ENCODE data around the gene DHRS7B. TPM values are rescaled to one million over a fixed set of nuclear protein-coding genes. Genes with fewer than 3 reads are reported as not detected.

Gene DHRS7B
- total and polyA plus RNA-seq, 12 donors: 17.1 to 48.6 (median 27.3) TPM

GRCh38 chr17:21160401-21160800 lies 33.6 kb downstream of the DHRS7B start:
- Histone ChIP-seq H3K4me1 (peaks cover 5 to 38% (median 21%) of the 10 kb centered on the region in 9 donors), H3K9me3 (peaks cover 0 to 10% (median 0%) of the 10 kb centered on the region in 11 donors), H3K4me3 (no peak overlapping the region), H3K27ac (peak overlapping the region in 1 of 10 donors; percentile 60), H3K27me3 (no peaks in the 10 kb centered on the region), H3K36me3 (no peaks in the 10 kb centered on the region)
- DNase-seq (no peak), ATAC-seq (no peak)
- TF ChIP-seq, protein P1, sequence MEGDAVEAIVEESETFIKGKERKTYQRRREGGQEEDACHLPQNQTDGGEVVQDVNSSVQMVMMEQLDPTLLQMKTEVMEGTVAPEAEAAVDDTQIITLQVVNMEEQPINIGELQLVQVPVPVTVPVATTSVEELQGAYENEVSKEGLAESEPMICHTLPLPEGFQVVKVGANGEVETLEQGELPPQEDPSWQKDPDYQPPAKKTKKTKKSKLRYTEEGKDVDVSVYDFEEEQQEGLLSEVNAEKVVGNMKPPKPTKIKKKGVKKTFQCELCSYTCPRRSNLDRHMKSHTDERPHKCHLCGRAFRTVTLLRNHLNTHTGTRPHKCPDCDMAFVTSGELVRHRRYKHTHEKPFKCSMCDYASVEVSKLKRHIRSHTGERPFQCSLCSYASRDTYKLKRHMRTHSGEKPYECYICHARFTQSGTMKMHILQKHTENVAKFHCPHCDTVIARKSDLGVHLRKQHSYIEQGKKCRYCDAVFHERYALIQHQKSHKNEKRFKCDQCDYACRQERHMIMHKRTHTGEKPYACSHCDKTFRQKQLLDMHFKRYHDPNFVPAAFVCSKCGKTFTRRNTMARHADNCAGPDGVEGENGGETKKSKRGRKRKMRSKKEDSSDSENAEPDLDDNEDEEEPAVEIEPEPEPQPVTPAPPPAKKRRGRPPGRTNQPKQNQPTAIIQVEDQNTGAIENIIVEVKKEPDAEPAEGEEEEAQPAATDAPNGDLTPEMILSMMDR (IDR thresholded peaks at IDR 0.05): no peak
- intact Hi-C loops (cut with DNase I): loop anchor here in 2 of 10 donors (2.0 to 10.0 kb wide), 2 partner anchors 32 to 54 kb away; partner anchors contain the start of gene TMEM11 (in 1 of the 2)

GRCh38 chr17:21161498-21162393 lies 35.0 kb downstream of the DHRS7B start:
- peak in 5 of 8 donors; percentile 25 to 63 (median 55) for ATAC-seq
- H3K4me3 ChIP-seq: no peak overlapping the region
- no peaks in the 10 kb centered on the region for H3K27me3 ChIP-seq
- H3K9me3 ChIP-seq: no peaks in the 10 kb centered on the region
- peak overlapping the region in 9 of 10 donors; percentile 31 to 74 (median 64) for H3K27ac ChIP-seq
- WGBS, 2 donors: 32 to 36% methylated on average over 7 of the region's 7 CpGs
- TF ChIP-seq, protein P1 (IDR thresholded peaks at IDR 0.05): no peak
- peaks cover 5 to 48% (median 30%) of the 10 kb centered on the region in 9 donors for H3K4me1 ChIP-seq
- intact Hi-C loops (cut with DNase I): loop anchor here in 2 of 10 donors (2.0 to 10.0 kb wide), 2 partner anchors 33 to 53 kb away; partner anchors contain the start of gene TMEM11 (in 1 of the 2)
- no peak for DNase-seq
- no peaks in the 10 kb centered on the region for H3K36me3 ChIP-seq

DNA sequence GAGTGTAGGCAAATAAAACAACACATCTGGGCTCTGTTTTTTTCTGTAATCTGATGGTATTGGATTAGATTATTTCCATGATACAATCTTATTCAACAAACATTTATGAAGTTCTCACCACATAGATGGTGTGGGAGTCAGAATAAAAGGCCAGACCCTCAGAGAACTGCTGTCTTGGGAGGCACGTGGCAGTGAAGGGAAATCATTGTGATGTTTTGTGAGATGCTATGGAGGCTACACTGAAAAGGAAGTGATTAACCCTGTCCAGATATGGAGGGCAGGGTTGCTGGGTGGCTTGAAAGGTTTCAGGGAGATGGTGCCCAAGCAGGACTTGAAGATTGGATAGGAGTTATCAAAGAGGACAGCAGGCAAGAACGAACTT lies 35.6 kb downstream of the DHRS7B start:
- peaks cover 5 to 53% (median 37%) of the 10 kb centered on the region in 9 donors for H3K4me1 ChIP-seq
- no peaks in the 10 kb centered on the region for H3K27me3 ChIP-seq
- intact Hi-C loops (cut with DNase I): loop anchor here in 1 of 10 donors (10.0 kb wide), 1 partner anchor 52 kb away; the partner anchor contains the start of gene TMEM11
- 62 to 67% methylated on average over 2 of the region's 2 CpGs for WGBS, 2 donors
- peak overlapping the region in 7 of 10 donors; percentile 13 to 74 (median 60) for H3K27ac ChIP-seq
- TF ChIP-seq, protein P1 (IDR thresholded peaks at IDR 0.05): no peak
- H3K4me3 ChIP-seq: no peak overlapping the region
- no peak for ATAC-seq
- H3K36me3 ChIP-seq: no peaks in the 10 kb centered on the region
- H3K9me3 ChIP-seq: no peaks in the 10 kb centered on the region
- no peak for DNase-seq

GRCh38 chr17:21163101-21163500 lies 36.3 kb downstream of the DHRS7B start:
- H3K27ac ChIP-seq: peak overlapping the region in 7 of 10 donors; percentile 13 to 74 (median 60)
- no peaks in the 10 kb centered on the region for H3K27me3 ChIP-seq
- 95 to 97% methylated on average over 6 of the region's 6 CpGs for WGBS, 2 donors
- no peak overlapping the region for H3K4me3 ChIP-seq
- intact Hi-C loops (cut with DNase I): loop anchor here in 1 of 10 donors (10.0 kb wide), 1 partner anchor 52 kb away; the partner anchor contains the start of gene TMEM11
- ATAC-seq (no peak), DNase-seq (no peak)
- H3K4me1 ChIP-seq: peaks cover 7 to 60% (median 41%) of the 10 kb centered on the region in 9 donors
- TF ChIP-seq, protein P1 (IDR thresholded peaks at IDR 0.05): no peak
- no peaks in the 10 kb centered on the region for H3K36me3 ChIP-seq
- H3K9me3 ChIP-seq: no peaks in the 10 kb centered on the region

All from heart right ventricle (tissue), 16 donors.